ENCODE results near the gene INF2. TPM values are rescaled to one million over a fixed set of nuclear protein-coding genes. Genes with fewer than 3 reads are reported as not detected.

INF2 gene
- total and polyA plus RNA-seq, 9 of the 15 experiments (the other 6 are each of a cell fraction or from before 2014, with no cell fraction given): 0.56 to 31.3 (median 7.8) TPM

GRCh38 chr14:104743461-104744380 is 54.3 kb downstream of the INF2 start (continued):
- TF ChIP-seq RNF219 (CRISPR knock-in tag; IDR thresholded peaks at IDR 0.05) (no peak), XRCC5 (IDR thresholded peaks at IDR 0.05; ENCODE audit: low read depth, low read length) (no peak), NR4A1 (CRISPR knock-in tag; IDR thresholded peaks at IDR 0.05) (no peak), NR4A1 (tag; IDR thresholded peaks at IDR 0.05) (no peak), CBX5 (IDR thresholded peaks at IDR 0.05; ENCODE audit: borderline replicate concordance, low read depth) (no peak), HSF4 (CRISPR knock-in tag; IDR thresholded peaks at IDR 0.05; ENCODE audit: borderline replicate concordance) (no peak), RUNX1 (IDR thresholded peaks at IDR 0.05; ENCODE audit: low read depth) (no peak), BACH1 (tag; IDR thresholded peaks at IDR 0.05) (no peak)

- 78% methylated on average over 7 of the region's 10 CpGs for WGBS (ENCODE audit: insufficient coverage, low coverage, missing lambda C conversion rate)
- no peak for FAIRE-seq
- in situ Hi-C loops (cut with MboI) (no loop called here), intact Hi-C loops (cut with micrococcal nuclease) (no loop called here)
- no peak overlapping the region for H3K9ac ChIP-seq (ENCODE audit: insufficient read depth in 1 of 2, low read depth in 2 of 2, low read length in 2 of 2)
- POLR2A ChIA-PET: interaction anchor here (0.6 kb wide), 1 partner anchor 132 kb away, joined by 3 read pairs; no protein-coding TSS in a partner anchor
- CTCF ChIA-PET (ENCODE audit: low intra/inter-chr PET ratio): no interaction called here
- no peak overlapping the region for H3K4me2 ChIP-seq (ENCODE audit: insufficient read depth, low read length)
- H3K79me2 ChIP-seq (ENCODE audit: control insufficient read depth, insufficient read depth, low read length): no peaks in the 10 kb centered on the region
- H3K27me3 ChIP-seq (ENCODE audit: control insufficient read depth in 2 of 2, insufficient read depth in 2 of 2, low read length in 2 of 2): no peaks in the 10 kb centered on the region
- no peaks in the 10 kb centered on the region for H3K36me3 ChIP-seq (ENCODE audit: control insufficient read depth, insufficient read depth, low read length)
- H3K9me3 ChIP-seq (replicated peaks; ENCODE audit: control insufficient read depth, insufficient read depth, low read depth, low read length): no peaks in the 10 kb centered on the region
- no peaks in the 10 kb centered on the region for H3K9me1 ChIP-seq (ENCODE audit: control insufficient read depth, insufficient read depth, low read length)
- H3K4me3 ChIP-seq: no peak overlapping the region
- no peaks in the 10 kb centered on the region for H4K20me1 ChIP-seq (replicated peaks; ENCODE audit: control insufficient read depth, insufficient read depth, low read length)
- BruUV-seq (replicated peaks): no TSS peak
- no peak overlapping the region for H3K27ac ChIP-seq (ENCODE audit: extremely low read depth, low read depth, low read length)
- no peak for DNase-seq (ENCODE audit: extremely low read depth in 1 of 4, low spot score in 3 of 4)
- ATAC-seq: no peak
- H3K4me1 ChIP-seq (replicated peaks in 1 of 2; ENCODE audit: control insufficient read depth in 2 of 2, insufficient read depth in 2 of 2, low read length in 2 of 2): peaks cover 0 to 24% of the 10 kb centered on the region in 2 experiments; a peak in 2 of 5 replicates
- no peak overlapping the region for H2AFZ ChIP-seq (ENCODE audit: low read depth, low read length)
- TF ChIP-seq ATF4 (CRISPR knock-in tag; IDR thresholded peaks at IDR 0.05) (no peak), PPARD (CRISPR knock-in tag; IDR thresholded peaks at IDR 0.05) (no peak), BRD4 (IDR thresholded peaks at IDR 0.05) (no peak), NFE2 (IDR thresholded peaks at IDR 0.05; ENCODE audit: low read depth) (no peak), GTF3C2 (IDR thresholded peaks at IDR 0.05; ENCODE audit: borderline replicate concordance, extremely low read depth, insufficient read length) (no peak), PCBP1 (IDR thresholded peaks at IDR 0.05; ENCODE audit: low read depth, low read length, poor library complexity, severe bottlenecking) (no peak), KDM1A (IDR thresholded peaks at IDR 0.05) (no peak)
These were observed 55.1 kb downstream of the INF2 start for GRCh38 chr14:104744484-104744883.

Data from K562 (cell line).